HCT116 (cell line): ENCODE data around the gene ZBTB38. TPM values are rescaled to one million over a fixed set of nuclear protein-coding genes. Genes with fewer than 3 reads are reported as not detected.

Source experiments
- ATAC-seq: fragments of 200-7000 bp; cut with Tn5 transposase; 2 replicates; pipeline ENCODE4 v1.9.1; 2020; ENCODE audit warnings: mild to moderate bottlenecking, moderate library complexity
- BruUV-seq: library from RNA; stranded (reverse); fragments of 400-500 nt; replicated peaks from 2 replicates; lab custom pipeline; 2021; lab: Mats Ljungman, UMichigan
- CTCF ChIA-PET: fragments of 300-600 bp; sonication (Branson Sonifier 250); formaldehyde crosslinking; loops from one replicate; lab custom pipeline; 2021; ENCODE audit warnings: antibody characterized with exemption; lab: Charles Lee
- POLR2A ChIA-PET: fragments of 300-600, 350-600 bp; sonication (Branson Sonifier 250); formaldehyde crosslinking; loops from one replicate; lab custom pipeline; 2021; ENCODE audit warnings: antibody characterized with exemption; lab: Charles Lee
- RAD21 ChIA-PET, 2 experiments: fragments of 300-600 bp; sonication (Branson Sonifier 250); formaldehyde crosslinking; loops; one replicate each; lab custom pipeline; 2023; ENCODE audit warnings: low total read pairs in 2 of 2; ENCODE audit not compliant: uncharacterized antibody in 2 of 2, unreplicated experiment in 2 of 2, low non-redundant PET in 1 of 2; lab: Charles Lee
- DNase-seq: peaks from one replicate; pipeline ENCODE4 v3.0.0-alpha.2; 2010; ENCODE audit warnings: low read depth, low spot score
- H2AFZ ChIP-seq: fragments of 200-600 bp; shearing (Covaris generic), sonication (generic); 2 replicates; pipeline ENCODE4 v1.6.1; 2017; ENCODE audit warnings: low read depth, mixed run types, mixed read lengths, antibody characterized with exemption, low read length; ENCODE audit not compliant: poor library complexity, severe bottlenecking
- H3K27ac ChIP-seq: 2 replicates; pipeline ENCODE4 v1.5.1; 2012; ENCODE audit warnings: low read depth, low read length
- H3K27me3 ChIP-seq: fragments of 200-600 bp; sonication (generic); 2 replicates; pipeline ENCODE4 v1.6.1; 2016; ENCODE audit warnings: mixed run types, low read length, mixed read lengths; ENCODE audit not compliant: insufficient read depth
- H3K36me3 ChIP-seq, 2 experiments: fragments of 200-500 bp in 1 of 2; fragments of 200-600 bp in 1 of 2; sonication (Bioruptor generic) in 1 of 2; sonication (generic) in 1 of 2; 2 replicates each; pipeline versions ENCODE4 v1.5.1 to v1.6.1; 2014 to 2016; ENCODE audit warnings: low read length in 2 of 2, inconsistent platforms in 1 of 2, mixed read lengths in 1 of 2, mixed run types in 1 of 2; ENCODE audit not compliant: insufficient read depth in 2 of 2, control insufficient read depth in 1 of 2
- H3K4me1 ChIP-seq, 2 experiments: fragments of 200-600 bp in 1 of 2; sonication (generic) in 1 of 2; 2 replicates each; pipeline versions ENCODE4 v1.5.1 to v1.6.1; 2012 to 2017; ENCODE audit warnings: low read length in 2 of 2, inconsistent platforms in 1 of 2, mild to moderate bottlenecking in 1 of 2, mixed read lengths in 1 of 2, mixed run types in 1 of 2, moderate library complexity in 1 of 2; ENCODE audit not compliant: insufficient read depth in 2 of 2, control insufficient read depth in 1 of 2
- H3K4me2 ChIP-seq: fragments of 200-600 bp; sonication (generic); 2 replicates; pipeline ENCODE4 v1.6.1; 2017; ENCODE audit warnings: mixed run types, low read length, mixed read lengths
- H3K4me3 ChIP-seq, 2 experiments: fragments of 200-600 bp in 1 of 2; sonication (generic) in 1 of 2; replicated peaks in 1 of 2; 2 replicates each; pipeline ENCODE4 v1.5.1; 2011 to 2016; ENCODE audit warnings: low read length in 2 of 2, control low read depth in 1 of 2, low read depth in 1 of 2, mild to moderate bottlenecking in 1 of 2, mixed read lengths in 1 of 2, mixed run types in 1 of 2
- H3K79me2 ChIP-seq: fragments of 200-600 bp; sonication (generic); 2 replicates; pipeline ENCODE4 v1.6.1; 2017; ENCODE audit warnings: mild to moderate bottlenecking, mixed run types, low read length, moderate library complexity, mixed read lengths; ENCODE audit not compliant: insufficient read depth
- H3K9ac ChIP-seq: fragments of 200-600 bp; sonication (generic); 2 replicates; pipeline ENCODE4 v1.6.1; 2016; ENCODE audit warnings: low read length, mixed read lengths
- H3K9me2 ChIP-seq: fragments of 200-600 bp; sonication (generic), shearing (Covaris generic); 2 replicates; pipeline ENCODE4 v1.6.1; 2017; ENCODE audit warnings: mixed run types, mild to moderate bottlenecking, moderate library complexity; ENCODE audit not compliant: insufficient read depth
- H3K9me3 ChIP-seq, 2 experiments: fragments of 200-500 bp in 1 of 2; fragments of 200-600 bp in 1 of 2; sonication (Bioruptor generic) in 1 of 2; sonication (generic) in 1 of 2; 2 replicates each; pipeline ENCODE4 v1.6.1; 2014 to 2017; ENCODE audit warnings: low read length in 2 of 2, mixed read lengths in 2 of 2, inconsistent platforms in 1 of 2, low read depth in 1 of 2, mild to moderate bottlenecking in 1 of 2, mixed run types in 1 of 2, moderate library complexity in 1 of 2; ENCODE audit not compliant: control insufficient read depth in 1 of 2, insufficient read depth in 1 of 2
- H4K20me1 ChIP-seq: fragments of 200-600 bp; sonication (generic), shearing (Covaris generic); 2 replicates; pipeline ENCODE4 v1.6.1; 2017; ENCODE audit warnings: mixed run types, mild to moderate bottlenecking, moderate library complexity; ENCODE audit not compliant: insufficient read depth
- CEBPB ChIP-seq: IDR thresholded peaks from 2 replicates; pipeline ENCODE4 v1.6.1; 2012; ENCODE audit warnings: low read depth
- POLR2AphosphoS5 ChIP-seq: IDR thresholded peaks from 2 replicates; pipeline ENCODE4 v1.6.1; 2011; ENCODE audit warnings: mild to moderate bottlenecking, low read depth, low read length, moderate library complexity
- RAD21 ChIP-seq: IDR thresholded peaks from 2 replicates; pipeline ENCODE4 v1.6.1; 2012; ENCODE audit warnings: low read depth, mild to moderate bottlenecking
- SIN3A ChIP-seq: IDR thresholded peaks from 2 replicates; pipeline ENCODE4 v1.6.1; 2012; ENCODE audit warnings: low read depth
- SRF ChIP-seq: IDR thresholded peaks from 2 replicates; pipeline ENCODE4 v1.6.1; 2012; ENCODE audit warnings: low read depth
- intact Hi-C: fragments of 100-400 bp; cut with micrococcal nuclease; formaldehyde crosslinking; loops from 2 replicates; pipeline ENCODE4 v1.10.0; 2022
- total RNA-seq: library from RNA; stranded (reverse); gene quantifications from one replicate; pipeline ENCODE4 v1.2.1, GENCODE V29; 2021; ENCODE audit not compliant: unreplicated experiment
- TF ChIP-seq, protein P1 (sequence below), 3 experiments: fragments of 200-600 bp in 1 of 3; sonication (generic) in 1 of 3; IDR thresholded peaks in 2 of 3; conservative IDR thresholded peaks in 1 of 3; 2 replicates each; pipeline ENCODE4 v1.5.1; 2012 to 2017; ENCODE audit warnings: low read depth in 2 of 3, low read length in 2 of 3, antibody characterized with exemption in 1 of 3, borderline replicate concordance in 1 of 3, control low read depth in 1 of 3, mild to moderate bottlenecking in 1 of 3, mixed read lengths in 1 of 3, mixed run types in 1 of 3, moderate library complexity in 1 of 3; ENCODE audit not compliant: insufficient read depth in 1 of 3
- TF ChIP-seq, protein P2 (sequence below): IDR thresholded peaks from 2 replicates; pipeline ENCODE4 v1.6.1; 2012; ENCODE audit warnings: low read depth

The ZBTB38 gene
- total RNA-seq, 1 experiment from 2014 or later, result 33.5 TPM

DNA sequence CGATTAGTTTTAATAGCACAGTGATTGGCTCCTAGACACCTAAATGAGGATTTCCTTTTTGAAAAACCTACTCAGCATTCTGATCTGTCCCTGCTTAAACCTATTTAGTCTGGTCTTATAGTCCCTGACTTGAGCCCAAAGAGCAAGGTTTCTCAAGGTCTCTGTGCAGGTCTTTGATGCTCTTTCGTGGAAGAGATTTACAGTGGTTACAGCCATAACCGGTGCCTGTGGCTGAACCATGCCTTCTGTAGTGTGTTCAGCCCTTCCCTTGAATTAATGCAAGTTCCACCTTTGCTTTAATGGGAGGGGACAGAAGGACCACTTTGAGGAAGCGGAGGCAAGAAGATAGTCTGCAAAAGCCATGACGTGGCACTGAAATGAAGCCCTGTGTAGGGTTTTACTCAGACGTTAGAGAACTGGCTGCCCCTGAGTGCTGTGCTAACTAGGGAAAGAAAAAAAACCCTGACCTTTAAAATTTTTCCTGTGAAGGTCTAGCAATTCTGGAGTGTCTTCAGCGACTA, 43.0 kb downstream of the ZBTB38 start:
- no peaks in the 10 kb centered on the region for H3K9me3 ChIP-seq
- H3K79me2 ChIP-seq, result no peaks in the 10 kb centered on the region
- TF ChIP-seq POLR2AphosphoS5, result no peak
- no peak for TF ChIP-seq SIN3A
- TF ChIP-seq, protein P1, sequence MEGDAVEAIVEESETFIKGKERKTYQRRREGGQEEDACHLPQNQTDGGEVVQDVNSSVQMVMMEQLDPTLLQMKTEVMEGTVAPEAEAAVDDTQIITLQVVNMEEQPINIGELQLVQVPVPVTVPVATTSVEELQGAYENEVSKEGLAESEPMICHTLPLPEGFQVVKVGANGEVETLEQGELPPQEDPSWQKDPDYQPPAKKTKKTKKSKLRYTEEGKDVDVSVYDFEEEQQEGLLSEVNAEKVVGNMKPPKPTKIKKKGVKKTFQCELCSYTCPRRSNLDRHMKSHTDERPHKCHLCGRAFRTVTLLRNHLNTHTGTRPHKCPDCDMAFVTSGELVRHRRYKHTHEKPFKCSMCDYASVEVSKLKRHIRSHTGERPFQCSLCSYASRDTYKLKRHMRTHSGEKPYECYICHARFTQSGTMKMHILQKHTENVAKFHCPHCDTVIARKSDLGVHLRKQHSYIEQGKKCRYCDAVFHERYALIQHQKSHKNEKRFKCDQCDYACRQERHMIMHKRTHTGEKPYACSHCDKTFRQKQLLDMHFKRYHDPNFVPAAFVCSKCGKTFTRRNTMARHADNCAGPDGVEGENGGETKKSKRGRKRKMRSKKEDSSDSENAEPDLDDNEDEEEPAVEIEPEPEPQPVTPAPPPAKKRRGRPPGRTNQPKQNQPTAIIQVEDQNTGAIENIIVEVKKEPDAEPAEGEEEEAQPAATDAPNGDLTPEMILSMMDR (IDR thresholded peaks at IDR 0.05 in 2 of 3, conservative IDR thresholded peaks at IDR 0.05 in 1 of 3; ENCODE audit: borderline replicate concordance in 1 of 3, insufficient read depth in 1 of 3, low read depth in 2 of 3, low read length in 2 of 3), result no peak
- TF ChIP-seq CEBPB, result no peak
- no peak for TF ChIP-seq RAD21
- TF ChIP-seq, protein P2, sequence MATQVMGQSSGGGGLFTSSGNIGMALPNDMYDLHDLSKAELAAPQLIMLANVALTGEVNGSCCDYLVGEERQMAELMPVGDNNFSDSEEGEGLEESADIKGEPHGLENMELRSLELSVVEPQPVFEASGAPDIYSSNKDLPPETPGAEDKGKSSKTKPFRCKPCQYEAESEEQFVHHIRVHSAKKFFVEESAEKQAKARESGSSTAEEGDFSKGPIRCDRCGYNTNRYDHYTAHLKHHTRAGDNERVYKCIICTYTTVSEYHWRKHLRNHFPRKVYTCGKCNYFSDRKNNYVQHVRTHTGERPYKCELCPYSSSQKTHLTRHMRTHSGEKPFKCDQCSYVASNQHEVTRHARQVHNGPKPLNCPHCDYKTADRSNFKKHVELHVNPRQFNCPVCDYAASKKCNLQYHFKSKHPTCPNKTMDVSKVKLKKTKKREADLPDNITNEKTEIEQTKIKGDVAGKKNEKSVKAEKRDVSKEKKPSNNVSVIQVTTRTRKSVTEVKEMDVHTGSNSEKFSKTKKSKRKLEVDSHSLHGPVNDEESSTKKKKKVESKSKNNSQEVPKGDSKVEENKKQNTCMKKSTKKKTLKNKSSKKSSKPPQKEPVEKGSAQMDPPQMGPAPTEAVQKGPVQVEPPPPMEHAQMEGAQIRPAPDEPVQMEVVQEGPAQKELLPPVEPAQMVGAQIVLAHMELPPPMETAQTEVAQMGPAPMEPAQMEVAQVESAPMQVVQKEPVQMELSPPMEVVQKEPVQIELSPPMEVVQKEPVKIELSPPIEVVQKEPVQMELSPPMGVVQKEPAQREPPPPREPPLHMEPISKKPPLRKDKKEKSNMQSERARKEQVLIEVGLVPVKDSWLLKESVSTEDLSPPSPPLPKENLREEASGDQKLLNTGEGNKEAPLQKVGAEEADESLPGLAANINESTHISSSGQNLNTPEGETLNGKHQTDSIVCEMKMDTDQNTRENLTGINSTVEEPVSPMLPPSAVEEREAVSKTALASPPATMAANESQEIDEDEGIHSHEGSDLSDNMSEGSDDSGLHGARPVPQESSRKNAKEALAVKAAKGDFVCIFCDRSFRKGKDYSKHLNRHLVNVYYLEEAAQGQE, result no peak
- no peak for TF ChIP-seq SRF
- TF ChIP-seq, all 23 proteins: peak for 0
- H3K9me2 ChIP-seq, result no peaks in the 10 kb centered on the region
- ChIA-PET RAD21 (no interaction called here), CTCF (interaction anchor here (1.2 kb wide), 1 partner anchor 51 kb away, joined by 4 read pairs; no protein-coding TSS in a partner anchor), POLR2A (no interaction called here)
- H4K20me1 ChIP-seq, result no peaks in the 10 kb centered on the region
- no peak overlapping the region for H3K4me2 ChIP-seq
- ATAC-seq (no peak), DNase-seq (no peak)
- H3K27ac ChIP-seq, result no peak overlapping the region
- H2AFZ ChIP-seq, result no peak overlapping the region
- peaks cover 0 to 7% of the 10 kb centered on the region in 2 experiments; a peak in 1 of 4 replicates for H3K4me1 ChIP-seq
- H3K4me3 ChIP-seq, result no peak overlapping the region
- H3K36me3 ChIP-seq, result no peaks in the 10 kb centered on the region
- BruUV-seq, result no TSS peak
- H3K27me3 ChIP-seq, result no peaks in the 10 kb centered on the region
- no peak overlapping the region for H3K9ac ChIP-seq
- intact Hi-C loops, result no loop called here
